MCF 10A (cell line): ENCODE data around the gene EPHA4. TPM values are rescaled to one million over a fixed set of nuclear protein-coding genes. Genes with fewer than 3 reads are reported as not detected.

ENCODE experiments used
- BruUV-seq: library from RNA; stranded (reverse); fragments of 400-500 nt; replicated peaks from 2 replicates; lab custom pipeline; 2021; lab: Mats Ljungman, UMichigan
- CTCF ChIA-PET: fragments of 300-600 bp; sonication (Branson Sonifier 250); formaldehyde crosslinking; extraction: SDS; loops from one replicate; lab custom pipeline; 2021; ENCODE audit warnings: antibody characterized with exemption, inconsistent platforms; lab: Yijun Ruan, JAX
- POLR2A ChIA-PET: fragments of 300-600, 350-650 bp; sonication (Branson Sonifier 250); formaldehyde crosslinking; extraction: SDS; loops from one replicate; lab custom pipeline; 2020; ENCODE audit warnings: antibody characterized with exemption, inconsistent platforms; lab: Yijun Ruan, JAX
- DNase-seq: peaks from one replicate; pipeline ENCODE4 v3.0.0-alpha.2; 2018; ENCODE audit not compliant: unreplicated experiment
- H3K27ac Mint-ChIP-seq: one replicate; pipeline ENCODE4 v1.8.0; 2022; ENCODE audit warnings: mild to moderate bottlenecking, low read depth, mixed read lengths; ENCODE audit not compliant: unreplicated experiment
- H3K27me3 Mint-ChIP-seq: one replicate; pipeline ENCODE4 v1.8.0; 2022; ENCODE audit warnings: mixed read lengths; ENCODE audit not compliant: insufficient read depth, unreplicated experiment
- H3K36me3 Mint-ChIP-seq: one replicate; pipeline ENCODE4 v1.8.0; 2022; ENCODE audit warnings: mild to moderate bottlenecking, moderate library complexity, mixed read lengths; ENCODE audit not compliant: insufficient read depth, unreplicated experiment
- H3K4me1 Mint-ChIP-seq: one replicate; pipeline ENCODE4 v1.8.0; 2022; ENCODE audit warnings: mixed read lengths; ENCODE audit not compliant: insufficient read depth, unreplicated experiment
- H3K4me3 Mint-ChIP-seq: one replicate; pipeline ENCODE4 v1.8.0; 2022; ENCODE audit warnings: mild to moderate bottlenecking, moderate library complexity, mixed read lengths; ENCODE audit not compliant: unreplicated experiment
- H3K9me3 Mint-ChIP-seq: one replicate; pipeline ENCODE4 v1.8.0; 2022; ENCODE audit warnings: mixed read lengths; ENCODE audit not compliant: unreplicated experiment
- intact Hi-C: fragments of 100-400 bp; cut with micrococcal nuclease; formaldehyde crosslinking; loops from 2 replicates; pipeline ENCODE4 v1.14.1; 2022
- total RNA-seq: library from RNA; stranded (reverse); gene quantifications from 2 replicates; pipeline ENCODE4 v1.2.3, GENCODE V29; 2022
- TF ChIP-seq, protein P1 (sequence below): fragments of 200-600 bp; IDR thresholded peaks from one replicate; pipeline ENCODE4 v1.8.0; 2022; ENCODE audit warnings: antibody characterized with exemption, mild to moderate bottlenecking; ENCODE audit not compliant: unreplicated experiment

EPHA4 gene
- total RNA-seq, 1 experiment from 2014 or later, result 2.0 TPM

GRCh38 chr2:221589696-221590095 lies 17.6 kb upstream of the EPHA4 start:
- CTCF ChIA-PET, result no interaction called here
- H3K36me3 Mint-ChIP-seq, result no peaks in the 10 kb centered on the region
- no peak overlapping the region for H3K27ac Mint-ChIP-seq
- H3K9me3 Mint-ChIP-seq, result no peaks in the 10 kb centered on the region
- H3K27me3 Mint-ChIP-seq, result no peaks in the 10 kb centered on the region
- POLR2A ChIA-PET, result no interaction called here
- TF ChIP-seq, protein P1, sequence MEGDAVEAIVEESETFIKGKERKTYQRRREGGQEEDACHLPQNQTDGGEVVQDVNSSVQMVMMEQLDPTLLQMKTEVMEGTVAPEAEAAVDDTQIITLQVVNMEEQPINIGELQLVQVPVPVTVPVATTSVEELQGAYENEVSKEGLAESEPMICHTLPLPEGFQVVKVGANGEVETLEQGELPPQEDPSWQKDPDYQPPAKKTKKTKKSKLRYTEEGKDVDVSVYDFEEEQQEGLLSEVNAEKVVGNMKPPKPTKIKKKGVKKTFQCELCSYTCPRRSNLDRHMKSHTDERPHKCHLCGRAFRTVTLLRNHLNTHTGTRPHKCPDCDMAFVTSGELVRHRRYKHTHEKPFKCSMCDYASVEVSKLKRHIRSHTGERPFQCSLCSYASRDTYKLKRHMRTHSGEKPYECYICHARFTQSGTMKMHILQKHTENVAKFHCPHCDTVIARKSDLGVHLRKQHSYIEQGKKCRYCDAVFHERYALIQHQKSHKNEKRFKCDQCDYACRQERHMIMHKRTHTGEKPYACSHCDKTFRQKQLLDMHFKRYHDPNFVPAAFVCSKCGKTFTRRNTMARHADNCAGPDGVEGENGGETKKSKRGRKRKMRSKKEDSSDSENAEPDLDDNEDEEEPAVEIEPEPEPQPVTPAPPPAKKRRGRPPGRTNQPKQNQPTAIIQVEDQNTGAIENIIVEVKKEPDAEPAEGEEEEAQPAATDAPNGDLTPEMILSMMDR, result no peak
- intact Hi-C loops, result no loop called here
- H3K4me3 Mint-ChIP-seq, result no peak overlapping the region
- H3K4me1 Mint-ChIP-seq, result no peaks in the 10 kb centered on the region
- no TSS peak for BruUV-seq
- DNase-seq, result no peak

- POLR2A ChIA-PET, result no interaction called here
- no peak for DNase-seq
- no TSS peak for BruUV-seq
- Mint-ChIP-seq H3K4me1 (no peaks in the 10 kb centered on the region), H3K9me3 (no peaks in the 10 kb centered on the region), H3K27ac (no peak overlapping the region), H3K36me3 (no peaks in the 10 kb centered on the region), H3K4me3 (no peak overlapping the region), H3K27me3 (no peaks in the 10 kb centered on the region)
- CTCF ChIA-PET, result interaction anchor here (0.6 to 0.7 kb wide), 3 partner anchors 185 to 1851 kb away, joined by 3 to 4 read pairs (median 3); no protein-coding TSS in a partner anchor
- TF ChIP-seq, protein P1, result no peak
- intact Hi-C loops, result no loop called here
These were observed 16.3 kb upstream of the EPHA4 start for GRCh38 chr2:221588306-221588985.

GRCh38 chr2:221581986-221582385 lies 9.9 kb upstream of the EPHA4 start:
- no peaks in the 10 kb centered on the region for H3K4me1 Mint-ChIP-seq
- TF ChIP-seq, protein P1, result no peak
- no TSS peak for BruUV-seq
- ChIA-PET POLR2A (interaction anchor here (0.7 to 1.2 kb wide), 2 partner anchors 382 to 480 kb away, joined by 3 to 4 read pairs; no protein-coding TSS in a partner anchor), CTCF (interaction anchor here (0.8 kb wide), 1 partner anchor 8 kb away, joined by 3 read pairs; no protein-coding TSS in a partner anchor)
- no peak for DNase-seq
- no peak overlapping the region for H3K27ac Mint-ChIP-seq
- H3K36me3 Mint-ChIP-seq, result no peaks in the 10 kb centered on the region
- H3K9me3 Mint-ChIP-seq, result no peaks in the 10 kb centered on the region
- H3K4me3 Mint-ChIP-seq, result no peak overlapping the region
- H3K27me3 Mint-ChIP-seq, result no peaks in the 10 kb centered on the region
- intact Hi-C loops, result no loop called here

DNA sequence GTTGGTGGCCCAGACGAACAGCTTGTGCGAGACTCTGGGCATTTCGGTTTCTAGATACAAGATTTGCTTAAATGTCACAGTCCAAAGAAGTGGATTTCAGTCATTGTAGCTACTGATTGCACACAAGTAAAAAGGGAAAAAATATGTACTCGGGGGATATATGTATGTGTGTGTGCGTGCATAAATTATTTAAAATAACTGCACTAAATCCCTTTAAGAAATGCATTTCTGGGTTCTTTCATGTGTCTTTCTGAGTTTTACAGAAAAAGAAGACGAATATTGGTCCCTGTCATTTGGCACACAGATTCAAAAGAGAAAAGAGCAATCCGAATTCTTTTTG lies 2.1 kb upstream of the EPHA4 start:
- ChIA-PET CTCF (interaction anchor here (0.6 to 4.6 kb wide), 26 partner anchors 8 to 1915 kb away, joined by 3 to 37 read pairs (median 3); no protein-coding TSS in a partner anchor), POLR2A (interaction anchor here (0.7 to 1.2 kb wide), 6 partner anchors 16 to 1843 kb away, joined by 3 to 7 read pairs (median 3); no protein-coding TSS in a partner anchor)
- no peak overlapping the region for H3K27ac Mint-ChIP-seq
- intact Hi-C loops, result loop anchor here (5.0 to 10.0 kb wide), 4 partner anchors 269 to 872 kb away; no protein-coding TSS in a partner anchor
- TF ChIP-seq, protein P1, result no peak
- no peak for DNase-seq
- no peaks in the 10 kb centered on the region for H3K9me3 Mint-ChIP-seq
- BruUV-seq, result no TSS peak
- H3K4me3 Mint-ChIP-seq, result peak overlapping the region; percentile 96
- peaks cover 10% of the 10 kb centered on the region for H3K4me1 Mint-ChIP-seq
- H3K27me3 Mint-ChIP-seq, result no peaks in the 10 kb centered on the region
- no peaks in the 10 kb centered on the region for H3K36me3 Mint-ChIP-seq
